ENCODE measurements around the gene DNMT1. TPM values are rescaled to one million over a fixed set of nuclear protein-coding genes. Genes with fewer than 3 reads are reported as not detected.

Gene DNMT1
- polyA plus RNA-seq, 1 donor (not counting 4 experiments of a cell fraction or from before 2014, with no cell fraction given): 52.0 TPM

DNA sequence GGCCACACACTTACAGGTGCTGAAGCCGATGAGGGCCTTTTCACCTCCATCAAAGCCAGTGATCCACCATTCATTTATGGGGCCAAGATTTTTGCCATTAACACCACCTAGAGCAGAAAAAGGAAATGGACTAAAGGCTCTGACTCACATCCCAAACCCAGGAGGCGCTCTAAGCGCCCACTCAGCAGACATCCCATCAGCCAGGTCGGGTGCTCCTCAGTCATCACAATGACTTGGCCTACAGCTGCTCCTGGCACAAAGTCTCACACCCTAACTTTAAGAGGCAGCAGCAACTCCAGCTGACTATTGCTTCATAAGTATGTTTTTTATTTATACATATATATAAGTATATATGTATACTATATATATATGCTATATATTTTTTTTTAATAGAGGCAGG, 38.9 kb downstream of the DNMT1 start:
- H3K79me2 ChIP-seq (ENCODE audit: control insufficient read depth, insufficient read depth, low read length): no peaks in the 10 kb centered on the region
- no peaks in the 10 kb centered on the region for H4K20me1 ChIP-seq (ENCODE audit: control insufficient read depth, extremely low read depth, insufficient read depth, low read length)
- dilution Hi-C loops (cut with MboI; ENCODE audit: extremely low pct_ligation_motif_present, low sequenced_read_pairs): no loop called here
- no peak overlapping the region for H3K4me2 ChIP-seq (ENCODE audit: control insufficient read depth, extremely low read depth, insufficient read depth, low read depth, low read length)
- no peaks in the 10 kb centered on the region for H3K4me1 ChIP-seq (ENCODE audit: control insufficient read depth, extremely low read depth, insufficient read depth, low read length)
- DNase-seq (ENCODE audit: low read depth, low spot score) (no peak), FAIRE-seq (no peak)
- H2AFZ ChIP-seq (ENCODE audit: control insufficient read depth, low read length): no peak overlapping the region
- no peaks in the 10 kb centered on the region for H3K9me3 ChIP-seq (ENCODE audit: control insufficient read depth, low read depth, low read length)
- H3K36me3 ChIP-seq (ENCODE audit: control insufficient read depth in 2 of 2, extremely low read depth in 1 of 2, insufficient read depth in 2 of 2, low read length in 2 of 2): peaks cover 52 to 54% of the 10 kb centered on the region in 2 experiments
- no peaks in the 10 kb centered on the region for H3K9me1 ChIP-seq (ENCODE audit: control insufficient read depth, extremely low read depth, insufficient read depth, low read length)
- H3K27me3 ChIP-seq (ENCODE audit: control insufficient read depth, extremely low read depth, insufficient read depth, low read length): no peaks in the 10 kb centered on the region
- TF ChIP-seq, protein P1, sequence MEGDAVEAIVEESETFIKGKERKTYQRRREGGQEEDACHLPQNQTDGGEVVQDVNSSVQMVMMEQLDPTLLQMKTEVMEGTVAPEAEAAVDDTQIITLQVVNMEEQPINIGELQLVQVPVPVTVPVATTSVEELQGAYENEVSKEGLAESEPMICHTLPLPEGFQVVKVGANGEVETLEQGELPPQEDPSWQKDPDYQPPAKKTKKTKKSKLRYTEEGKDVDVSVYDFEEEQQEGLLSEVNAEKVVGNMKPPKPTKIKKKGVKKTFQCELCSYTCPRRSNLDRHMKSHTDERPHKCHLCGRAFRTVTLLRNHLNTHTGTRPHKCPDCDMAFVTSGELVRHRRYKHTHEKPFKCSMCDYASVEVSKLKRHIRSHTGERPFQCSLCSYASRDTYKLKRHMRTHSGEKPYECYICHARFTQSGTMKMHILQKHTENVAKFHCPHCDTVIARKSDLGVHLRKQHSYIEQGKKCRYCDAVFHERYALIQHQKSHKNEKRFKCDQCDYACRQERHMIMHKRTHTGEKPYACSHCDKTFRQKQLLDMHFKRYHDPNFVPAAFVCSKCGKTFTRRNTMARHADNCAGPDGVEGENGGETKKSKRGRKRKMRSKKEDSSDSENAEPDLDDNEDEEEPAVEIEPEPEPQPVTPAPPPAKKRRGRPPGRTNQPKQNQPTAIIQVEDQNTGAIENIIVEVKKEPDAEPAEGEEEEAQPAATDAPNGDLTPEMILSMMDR (optimal IDR thresholded peaks at IDR 0.05 in 1 of 3, IDR thresholded peaks at IDR 0.05 in 1 of 3, conservative IDR thresholded peaks at IDR 0.05 in 1 of 3; ENCODE audit: extremely low read depth in 1 of 3, insufficient read depth in 2 of 3, low read length in 3 of 3): no peak
- TF ChIP-seq EZH2 (IDR thresholded peaks at IDR 0.05; ENCODE audit: low read length): no peak
- no peak overlapping the region for H3K9ac ChIP-seq (ENCODE audit: control insufficient read depth, extremely low read depth, insufficient read depth, low read length)
- H3K4me3 ChIP-seq (ENCODE audit: control insufficient read depth in 2 of 3, extremely low read depth in 1 of 3, insufficient read depth in 2 of 3, low read depth in 1 of 3, low read length in 3 of 3): no peak overlapping the region
- no peak overlapping the region for H3K27ac ChIP-seq (ENCODE audit: control insufficient read depth, insufficient read depth, low read length)

DNA sequence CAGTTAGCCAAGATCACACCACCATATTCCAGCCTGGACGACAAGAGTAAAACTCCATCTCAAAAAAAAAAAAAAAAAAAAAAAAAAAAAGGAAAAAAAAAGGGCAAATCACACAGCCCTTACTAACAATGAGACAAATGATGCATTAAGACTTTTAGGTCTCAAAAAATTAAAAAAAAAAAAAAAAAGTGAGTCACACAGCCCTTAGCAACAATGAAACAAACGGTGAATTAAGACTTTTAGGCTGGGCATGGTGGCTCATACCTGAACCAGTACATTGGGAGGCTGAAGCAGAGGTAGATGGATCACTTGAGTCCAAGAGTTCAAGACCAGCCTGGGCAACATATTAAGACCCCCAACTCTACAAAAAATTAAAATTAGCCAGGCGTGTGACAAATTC, 42.7 kb downstream of the DNMT1 start:
- no peaks in the 10 kb centered on the region for H3K79me2 ChIP-seq (ENCODE audit: control insufficient read depth, insufficient read depth, low read length)
- H3K9me3 ChIP-seq (ENCODE audit: control insufficient read depth, low read depth, low read length): no peaks in the 10 kb centered on the region
- no peak overlapping the region for H3K4me2 ChIP-seq (ENCODE audit: control insufficient read depth, extremely low read depth, insufficient read depth, low read depth, low read length)
- TF ChIP-seq, protein P1 (optimal IDR thresholded peaks at IDR 0.05 in 1 of 3, IDR thresholded peaks at IDR 0.05 in 1 of 3, conservative IDR thresholded peaks at IDR 0.05 in 1 of 3; ENCODE audit: extremely low read depth in 1 of 3, insufficient read depth in 2 of 3, low read length in 3 of 3): no peak
- TF ChIP-seq EZH2 (IDR thresholded peaks at IDR 0.05; ENCODE audit: low read length): no peak
- FAIRE-seq (no peak), DNase-seq (ENCODE audit: low read depth, low spot score) (no peak)
- H3K27ac ChIP-seq (ENCODE audit: control insufficient read depth, insufficient read depth, low read length): no peak overlapping the region
- H4K20me1 ChIP-seq (ENCODE audit: control insufficient read depth, extremely low read depth, insufficient read depth, low read length): no peaks in the 10 kb centered on the region
- H3K36me3 ChIP-seq (ENCODE audit: control insufficient read depth in 2 of 2, extremely low read depth in 1 of 2, insufficient read depth in 2 of 2, low read length in 2 of 2): peaks cover 38 to 50% of the 10 kb centered on the region in 2 experiments
- H2AFZ ChIP-seq (ENCODE audit: control insufficient read depth, low read length): no peak overlapping the region
- H3K4me1 ChIP-seq (ENCODE audit: control insufficient read depth, extremely low read depth, insufficient read depth, low read length): no peaks in the 10 kb centered on the region
- H3K9ac ChIP-seq (ENCODE audit: control insufficient read depth, extremely low read depth, insufficient read depth, low read length): no peak overlapping the region
- H3K9me1 ChIP-seq (ENCODE audit: control insufficient read depth, extremely low read depth, insufficient read depth, low read length): no peaks in the 10 kb centered on the region
- dilution Hi-C loops (cut with MboI; ENCODE audit: extremely low pct_ligation_motif_present, low sequenced_read_pairs): no loop called here
- no peaks in the 10 kb centered on the region for H3K27me3 ChIP-seq (ENCODE audit: control insufficient read depth, extremely low read depth, insufficient read depth, low read length)
- no peak overlapping the region for H3K4me3 ChIP-seq (ENCODE audit: control insufficient read depth in 2 of 3, extremely low read depth in 1 of 3, insufficient read depth in 2 of 3, low read depth in 1 of 3, low read length in 3 of 3)
